ENCODE data around the gene UNC5C.

The UNC5C gene

DNA sequence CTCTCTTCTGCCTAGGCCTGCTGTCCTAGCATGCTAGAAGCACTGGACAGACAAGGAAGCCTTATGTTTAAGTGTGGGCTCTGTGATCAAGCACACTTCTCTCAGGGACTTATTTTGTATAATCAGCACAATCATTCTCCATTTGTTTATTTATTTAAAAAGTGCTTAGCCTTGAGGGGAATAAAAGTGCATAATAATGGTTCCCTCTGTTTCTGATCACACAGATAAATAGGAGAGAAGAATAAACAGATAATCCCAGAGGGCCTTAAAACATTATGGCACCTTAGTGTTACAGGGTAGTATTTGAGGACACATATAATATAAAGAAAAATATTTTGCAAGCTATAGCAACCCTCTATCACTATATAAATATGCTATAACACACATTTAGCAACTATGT, 146.5 kb downstream of the UNC5C start:
- no peak for DNase-seq (ENCODE audit: low read depth)

GRCh38 chr4:95398217-95398616, 150.6 kb downstream of the UNC5C start:
- no peak for DNase-seq (ENCODE audit: low read depth)

DNA sequence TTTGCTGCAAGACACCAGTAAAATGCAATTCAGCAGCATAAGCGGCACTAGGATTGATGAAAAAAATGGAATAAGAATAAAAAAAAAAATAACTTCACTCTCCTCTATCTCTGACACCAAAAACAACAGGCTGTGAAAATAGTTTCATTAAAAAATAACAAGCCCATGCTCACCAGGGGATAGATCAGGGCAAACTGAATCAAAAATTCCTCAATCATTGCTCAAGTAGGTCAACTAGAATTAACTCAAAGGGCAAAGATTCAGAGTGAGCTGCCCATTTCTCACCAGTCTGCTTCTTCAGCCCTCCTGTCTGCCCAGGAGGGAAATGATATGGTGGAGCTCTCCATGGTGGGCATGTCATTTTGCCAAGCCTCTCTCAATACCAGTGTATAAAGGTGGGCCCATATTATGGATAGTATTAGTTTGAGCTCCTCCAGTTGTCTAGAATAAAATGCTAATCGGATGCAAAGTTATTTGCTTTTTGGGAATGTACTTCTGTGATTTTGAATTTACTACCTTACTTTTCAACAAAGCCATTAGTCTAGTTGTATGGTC, 153.9 kb downstream of the UNC5C start:
- DNase-seq (ENCODE audit: low read depth): no peak

- DNase-seq (ENCODE audit: low read depth): no peak
Observed at GRCh38 chr4:95393821-95394220, 155.0 kb downstream of the UNC5C start.

- DNase-seq (ENCODE audit: low read depth): no peak
Observed at GRCh38 chr4:95388911-95389310, 159.9 kb downstream of the UNC5C start.

GRCh38 chr4:95387719-95388118, 161.1 kb downstream of the UNC5C start:
- no peak for DNase-seq (ENCODE audit: low read depth)

DNA sequence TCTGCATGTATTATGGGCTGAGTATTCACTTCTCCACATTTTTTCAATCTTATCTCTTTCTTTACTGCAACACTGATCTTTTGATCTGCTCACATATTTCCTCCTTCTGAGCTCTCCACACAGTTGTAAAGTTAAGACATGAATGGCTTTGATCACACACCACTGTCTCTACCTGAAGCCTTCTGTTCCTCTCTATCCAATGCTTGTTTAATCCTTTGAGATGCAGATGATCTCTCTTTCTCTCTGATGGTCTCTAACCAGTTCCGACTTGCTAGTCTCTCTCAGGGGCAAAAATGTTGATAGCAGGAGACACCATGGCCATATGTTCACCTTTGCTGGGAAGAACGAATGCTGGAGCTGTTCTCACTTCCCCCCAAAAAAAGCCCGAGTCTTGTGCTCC, 162.4 kb downstream of the UNC5C start:
- no peak for DNase-seq (ENCODE audit: low read depth)

DNA sequence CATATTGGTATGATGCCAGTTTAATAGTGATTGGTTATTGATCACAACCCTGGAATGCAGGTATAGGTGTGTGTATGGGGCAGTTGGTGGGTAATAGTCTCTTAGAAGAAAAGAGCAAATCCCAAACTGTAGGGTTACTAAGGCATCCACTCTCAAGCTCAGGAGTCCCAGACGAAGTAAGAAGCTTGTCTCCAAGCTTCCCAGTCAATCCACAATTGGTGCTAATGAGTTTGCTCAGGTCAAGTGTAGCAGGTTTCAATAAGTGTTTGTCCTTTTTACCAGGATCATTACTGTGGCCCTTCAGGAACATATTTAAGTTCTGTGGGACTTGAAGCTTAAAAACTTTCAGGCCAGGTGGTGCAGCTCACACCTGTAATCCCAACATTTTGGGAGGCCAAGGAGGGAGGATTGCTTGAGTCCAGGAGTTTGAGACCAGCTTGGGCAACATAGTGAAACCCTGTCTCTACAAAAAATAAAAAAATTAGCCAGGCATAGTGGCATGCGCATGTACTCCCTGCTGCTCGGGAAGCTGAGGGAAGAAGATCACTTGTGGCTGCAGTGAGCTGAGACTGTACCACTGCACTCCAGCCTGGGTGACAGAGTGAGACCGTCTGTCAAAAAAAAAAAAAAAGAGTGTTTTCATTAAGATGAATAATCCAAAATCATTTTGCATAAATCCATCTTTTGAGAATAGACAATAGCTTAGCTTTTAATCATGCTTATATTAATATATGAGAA, 166.8 kb downstream of the UNC5C start:
- DNase-seq (ENCODE audit: low read depth): no peak

DNA sequence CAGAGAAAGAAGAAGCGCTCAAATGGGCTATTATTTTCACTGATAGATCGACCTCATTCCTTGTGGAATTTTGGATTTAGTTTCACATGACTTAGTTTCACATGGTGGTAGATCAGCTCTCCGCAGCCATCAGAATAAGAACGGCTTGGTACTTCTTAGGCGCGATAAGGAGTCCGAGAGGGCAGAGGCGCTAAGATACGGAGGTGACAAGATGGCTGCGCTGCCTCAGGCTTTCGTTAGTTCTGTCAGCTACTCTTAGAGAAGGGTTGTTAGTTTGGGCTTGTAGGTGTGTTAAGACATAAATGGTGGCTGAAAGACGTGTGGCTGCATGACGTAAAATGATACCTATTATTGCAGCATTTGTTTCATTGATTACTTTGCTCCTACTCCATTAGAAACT, 169.1 kb downstream of the UNC5C start:
- DNase-seq (ENCODE audit: low read depth): no peak

DNA sequence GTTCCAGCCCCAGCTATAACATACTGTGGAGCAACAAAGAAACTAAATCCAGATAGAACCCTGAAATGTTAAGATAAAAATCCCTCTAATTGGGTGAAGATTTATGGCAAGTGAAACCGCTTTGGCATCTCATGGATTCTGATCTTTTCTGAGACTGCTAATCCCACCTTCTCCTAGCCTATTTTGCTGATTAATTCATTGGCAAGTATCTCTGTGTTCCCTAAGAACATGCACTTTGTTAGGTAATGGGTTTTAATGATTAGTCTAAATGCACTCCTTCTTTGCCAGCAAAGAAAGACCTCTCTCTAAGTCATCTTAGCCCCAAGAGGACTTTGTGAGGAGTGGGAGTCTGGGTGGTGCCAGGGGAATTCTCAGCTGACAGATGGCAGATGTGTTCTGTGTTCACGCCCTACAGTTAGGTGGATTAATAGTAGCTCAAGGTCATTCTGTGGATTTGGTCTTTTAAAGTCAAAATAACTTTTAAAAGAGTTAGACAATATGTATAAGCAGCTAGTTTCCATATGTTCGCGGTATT, 171.3 kb downstream of the UNC5C start:
- no peak for DNase-seq (ENCODE audit: low read depth)

- no peak for DNase-seq (ENCODE audit: low read depth)
Observed at GRCh38 chr4:95371476-95372224, 177.1 kb downstream of the UNC5C start.

GRCh38 chr4:95367824-95368223, 180.9 kb downstream of the UNC5C start:
- no peak for DNase-seq (ENCODE audit: low read depth)

DNA sequence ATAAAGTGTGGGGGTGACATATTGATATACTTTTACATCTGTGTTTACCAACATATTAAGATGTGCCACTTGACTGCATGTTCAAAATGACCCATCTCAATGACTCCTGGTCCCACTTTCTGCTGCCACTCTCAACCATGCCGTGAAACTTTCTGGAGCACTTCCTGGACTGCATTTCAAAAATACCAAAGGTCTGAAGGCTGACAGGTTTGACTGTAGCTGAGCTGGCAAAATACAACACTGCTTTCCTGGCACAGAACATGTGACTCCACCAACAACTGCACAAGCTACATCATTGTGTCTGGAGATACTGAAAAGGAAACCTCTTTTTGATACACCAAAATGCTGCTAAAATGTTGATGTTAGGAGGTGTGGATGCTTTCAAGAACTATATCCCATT, 184.8 kb downstream of the UNC5C start:
- no peak for DNase-seq (ENCODE audit: low read depth)

DNA sequence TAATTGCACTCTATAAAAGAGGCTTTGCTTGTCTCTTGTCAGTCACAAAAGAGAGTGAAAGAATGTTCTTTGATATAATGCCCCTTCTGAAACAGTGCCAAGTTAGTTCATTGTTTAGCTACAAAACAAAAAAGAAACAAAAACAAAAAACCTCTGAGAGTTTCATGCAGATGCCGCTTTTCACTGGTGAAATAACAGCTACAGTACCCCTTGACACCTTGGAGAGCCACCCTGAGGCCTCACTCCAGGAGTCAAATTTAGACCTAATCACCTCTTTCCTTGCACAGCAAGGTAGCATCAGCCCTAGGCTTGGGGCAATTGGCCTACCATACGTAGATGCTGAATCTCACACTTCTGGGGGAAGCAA, 185.2 kb downstream of the UNC5C start:
- DNase-seq (ENCODE audit: low read depth): no peak

GRCh38 chr4:95362906-95363558, 185.7 kb downstream of the UNC5C start:
- no peak for DNase-seq (ENCODE audit: low read depth)

GRCh38 chr4:95362066-95362465, 186.7 kb downstream of the UNC5C start:
- no peak for DNase-seq (ENCODE audit: low read depth)

DNA sequence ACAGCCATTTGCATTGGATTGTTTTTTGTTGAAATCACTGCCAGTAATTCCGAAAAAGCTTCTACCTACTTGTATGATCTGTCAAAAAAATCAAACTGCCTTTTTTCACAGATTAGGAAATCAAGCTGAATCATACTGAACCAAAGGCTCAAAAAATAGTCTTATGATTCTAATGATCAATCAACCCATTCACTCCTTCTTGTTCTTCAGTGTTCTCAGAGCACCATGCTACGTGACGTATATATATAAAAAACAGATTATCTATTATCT, 187.1 kb downstream of the UNC5C start:
- DNase-seq (ENCODE audit: low read depth): no peak

DNA sequence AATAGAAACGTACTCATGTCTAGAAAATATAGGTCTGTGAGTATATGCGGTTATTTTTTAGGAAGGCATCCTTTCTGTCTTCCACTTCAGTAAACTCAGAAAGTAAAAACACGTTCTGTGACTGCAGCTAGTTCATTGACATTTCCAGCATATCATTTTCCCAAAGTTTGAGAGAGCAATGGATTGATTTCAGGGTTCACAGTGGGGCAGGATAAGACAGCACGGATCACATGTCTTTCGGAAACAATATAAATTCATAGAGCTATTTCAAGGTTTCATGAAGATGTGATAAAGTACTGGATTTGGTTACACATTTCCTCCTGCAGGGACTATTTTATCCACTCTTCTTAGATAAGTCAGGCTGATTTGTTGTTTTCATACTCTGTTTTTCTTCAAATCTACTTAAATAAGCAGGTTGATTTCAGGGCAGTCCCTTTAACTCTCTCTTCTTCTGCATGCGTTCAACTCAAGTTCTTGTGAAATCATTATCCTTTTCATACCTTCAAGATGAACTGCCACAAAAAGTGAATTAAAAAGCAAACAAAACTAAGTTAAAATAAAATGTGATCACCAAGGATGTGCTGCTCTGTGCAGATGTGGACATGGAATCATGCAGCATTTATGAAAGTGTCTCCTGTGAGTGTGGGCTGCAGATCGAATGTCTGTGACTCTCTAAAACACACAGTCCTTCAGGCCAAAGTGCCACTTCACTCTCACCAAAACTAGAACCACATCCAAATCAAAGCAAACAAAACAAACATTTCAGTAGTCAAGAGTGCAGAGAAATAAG, 187.7 kb downstream of the UNC5C start:
- no peak for DNase-seq (ENCODE audit: low read depth)

DNA sequence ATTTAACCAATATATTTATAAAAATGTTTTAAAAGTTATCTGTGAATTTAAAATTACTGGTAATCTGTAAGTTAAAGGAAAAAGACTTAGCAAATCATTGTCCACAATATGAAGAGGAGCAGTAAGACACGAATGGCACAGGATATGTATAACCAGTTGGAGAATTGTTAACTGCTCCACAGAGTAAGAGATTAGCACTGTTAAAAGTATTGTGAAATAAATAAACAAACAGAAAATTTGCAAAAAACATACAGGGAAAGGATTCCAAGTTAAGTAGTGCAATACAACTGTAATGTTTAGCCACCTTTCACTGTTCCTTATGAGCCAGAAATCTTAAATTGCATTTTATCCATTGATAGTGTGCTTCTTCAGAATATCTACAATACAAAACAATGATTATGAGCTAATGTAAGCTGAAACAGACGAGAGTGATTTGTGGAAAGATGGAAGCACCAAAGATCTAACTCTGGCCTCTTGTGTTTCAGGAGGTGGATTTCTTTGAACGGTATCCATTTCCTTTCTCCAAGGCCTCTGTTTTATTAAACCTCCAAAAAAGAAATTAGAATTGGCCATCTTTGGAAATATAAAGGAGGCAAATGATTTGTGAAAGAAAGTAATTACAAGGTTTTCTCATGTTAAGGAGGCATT, 188.4 kb downstream of the UNC5C start:
- no peak for DNase-seq (ENCODE audit: low read depth)

GRCh38 chr4:95358421-95358820, 190.4 kb downstream of the UNC5C start:
- DNase-seq (ENCODE audit: low read depth): no peak

- DNase-seq (ENCODE audit: low read depth): no peak
Observed at GRCh38 chr4:95355021-95355420, 193.8 kb downstream of the UNC5C start.

- DNase-seq (ENCODE audit: low read depth): no peak
Observed at GRCh38 chr4:95348418-95348817, 200.4 kb downstream of the UNC5C start.
